BLaER1 (cell line): ENCODE measurements around the gene WNT16.
A peak's percentile ranks its signal among the peaks of the same experiment; 100 is the strongest.

Source experiments
- H3K27ac ChIP-seq: shearing (Covaris generic); formaldehyde crosslinking; 2 replicates; pipeline ENCODE4 v1.8.1; 2022
- H3K27me3 ChIP-seq: shearing (Covaris generic); formaldehyde crosslinking; 2 replicates; pipeline ENCODE4 v1.8.1; 2022
- H3K36me3 ChIP-seq: shearing (Covaris generic); formaldehyde crosslinking; 2 replicates; pipeline ENCODE4 v1.8.1; 2022
- H3K4me1 ChIP-seq: shearing (Covaris generic); formaldehyde crosslinking; 2 replicates; pipeline ENCODE4 v1.8.1; 2022
- H3K4me2 ChIP-seq: shearing (Covaris generic); formaldehyde crosslinking; 2 replicates; pipeline ENCODE4 v1.8.1; 2022
- H3K4me3 ChIP-seq: shearing (Covaris generic); formaldehyde crosslinking; 2 replicates; pipeline ENCODE4 v1.8.1; 2022
- H3K9ac ChIP-seq: shearing (Covaris generic); formaldehyde crosslinking; 2 replicates; pipeline ENCODE4 v1.8.1; 2022
- H3K9me3 ChIP-seq: shearing (Covaris generic); formaldehyde crosslinking; 2 replicates; pipeline ENCODE4 v1.8.1; 2022
- H4K20me1 ChIP-seq: shearing (Covaris generic); formaldehyde crosslinking; 2 replicates; pipeline ENCODE4 v1.8.1; 2022
- Cebpa-rat ChIP-seq: shearing (Covaris generic); IDR thresholded peaks from 2 replicates; pipeline ENCODE4 v1.8.1; 2022

WNT16 gene

GRCh38 chr7:121385056-121385799 lies 56.4 kb downstream of the WNT16 start:
- Histone ChIP-seq H3K36me3 (no peaks in the 10 kb centered on the region; the same call in 1 of the 2 replicates), H3K4me3 (no peak overlapping the region), H3K9me3 (no peaks in the 10 kb centered on the region), H3K9ac (no peak overlapping the region; the same call in 1 of the 2 replicates), H3K4me2 (peak overlapping the region; percentile 64), H3K4me1 (peaks cover 82% of the 10 kb centered on the region), H3K27ac (no peak overlapping the region), H3K27me3 (no peaks in the 10 kb centered on the region), H4K20me1 (peaks cover 53% of the 10 kb centered on the region)
- TF ChIP-seq Cebpa-rat: no peak

GRCh38 chr7:121385800-121386179 lies 57.0 kb downstream of the WNT16 start:
- Histone ChIP-seq H3K4me2 (peak overlapping the region; percentile 64), H3K4me3 (no peak overlapping the region), H3K9me3 (no peaks in the 10 kb centered on the region), H3K9ac (no peak overlapping the region), H3K4me1 (peaks cover 81% of the 10 kb centered on the region), H3K36me3 (no peaks in the 10 kb centered on the region; the same call in 1 of the 2 replicates), H4K20me1 (peaks cover 56% of the 10 kb centered on the region), H3K27ac (no peak overlapping the region), H3K27me3 (no peaks in the 10 kb centered on the region)
- TF ChIP-seq Cebpa-rat: no peak

GRCh38 chr7:121388950-121389349 lies 60.1 kb downstream of the WNT16 start:
- H3K27me3 ChIP-seq: no peaks in the 10 kb centered on the region
- H3K9me3 ChIP-seq: peaks cover 11% of the 10 kb centered on the region; the same call in 1 of the 2 replicates
- H3K9ac ChIP-seq: no peak overlapping the region
- no peak overlapping the region for H3K27ac ChIP-seq
- no peak for TF ChIP-seq Cebpa-rat
- peaks cover 69% of the 10 kb centered on the region for H3K4me1 ChIP-seq
- peaks cover 82% of the 10 kb centered on the region for H4K20me1 ChIP-seq
- peaks cover 16% of the 10 kb centered on the region for H3K36me3 ChIP-seq
- H3K4me3 ChIP-seq: no peak overlapping the region
- no peak overlapping the region; the same call in 1 of the 2 replicates for H3K4me2 ChIP-seq

GRCh38 chr7:121390109-121390508 lies 61.3 kb downstream of the WNT16 start:
- Histone ChIP-seq H3K9me3 (peaks cover 11% of the 10 kb centered on the region; the same call in 1 of the 2 replicates), H4K20me1 (peaks cover 83% of the 10 kb centered on the region), H3K4me1 (peaks cover 69% of the 10 kb centered on the region), H3K4me2 (no peak overlapping the region), H3K27me3 (no peaks in the 10 kb centered on the region), H3K27ac (no peak overlapping the region), H3K36me3 (peaks cover 16% of the 10 kb centered on the region), H3K4me3 (no peak overlapping the region), H3K9ac (no peak overlapping the region)
- no peak for TF ChIP-seq Cebpa-rat

- Histone ChIP-seq H3K36me3 (peaks cover 16% of the 10 kb centered on the region), H3K9ac (no peak overlapping the region), H3K27ac (no peak overlapping the region), H3K4me1 (peaks cover 64% of the 10 kb centered on the region), H3K4me2 (0 out of 2 replicates have a peak overlapping the region, but pooled peaks have one; percentile 21), H4K20me1 (peaks cover 83% of the 10 kb centered on the region), H3K4me3 (no peak overlapping the region), H3K27me3 (no peaks in the 10 kb centered on the region), H3K9me3 (peaks cover 11% of the 10 kb centered on the region; the same call in 1 of the 2 replicates)
- TF ChIP-seq Cebpa-rat: no peak
Measured at GRCh38 chr7:121390617-121391016, 61.8 kb downstream of the WNT16 start.
